H1 (cell line): ENCODE data around the gene CTIF. TPM values are rescaled to one million over a fixed set of nuclear protein-coding genes. Genes with fewer than 3 reads are reported as not detected.

Experiments used
- CTCF ChIA-PET: fragments of 300-600 bp; sonication (Branson Sonifier 250); formaldehyde crosslinking; loops from one replicate; lab custom pipeline; 2021; ENCODE audit not compliant: partially characterized antibody; lab: Charles Lee
- POLR2A ChIA-PET: fragments of 300-600 bp; sonication (Branson Sonifier 250); formaldehyde crosslinking; loops from one replicate; lab custom pipeline; 2021; ENCODE audit warnings: inconsistent platforms; ENCODE audit not compliant: partially characterized antibody; lab: Charles Lee
- DNase-seq, 2 experiments: peaks; one replicate each; pipeline versions ENCODE4 v3.0.0 to v3.0.0-alpha.2; 2010 to 2022; ENCODE audit warnings: low spot score in 2 of 2, low read depth in 1 of 2, mixed read lengths in 1 of 2
- FAIRE-seq: peaks from 2 replicates; lab custom pipeline; 2011; peaks lifted over from hg19 to GRCh38; lab: Jason Lieb, UNC
- H2AFZ ChIP-seq: 2 replicates; pipeline ENCODE4 v1.8.1; 2012; ENCODE audit warnings: low read length, inconsistent platforms
- H2AK5ac ChIP-seq: 2 replicates; pipeline ENCODE4 v1.6.1; 2013; ENCODE audit warnings: low read depth, low read length
- H2BK120ac ChIP-seq: replicated peaks from 2 replicates; pipeline ENCODE3; 2013; ENCODE audit warnings: low read depth, low read length, inconsistent platforms
- H2BK12ac ChIP-seq: 2 replicates; pipeline ENCODE4 v1.6.1; 2013; ENCODE audit warnings: low read depth, low read length
- H2BK15ac ChIP-seq: 2 replicates; pipeline ENCODE4 v1.6.1; 2013; ENCODE audit warnings: low read length
- H2BK20ac ChIP-seq: 2 replicates; pipeline ENCODE4 v1.6.1; 2013; ENCODE audit warnings: low read length
- H2BK5ac ChIP-seq: 2 replicates; pipeline ENCODE4 v1.6.1; 2013; ENCODE audit warnings: low read depth, low read length
- H3K14ac ChIP-seq: 2 replicates; pipeline ENCODE4 v1.6.1; 2013; ENCODE audit warnings: inconsistent platforms; ENCODE audit not compliant: insufficient read length
- H3K18ac ChIP-seq: 2 replicates; pipeline ENCODE4 v1.6.1; 2013; ENCODE audit warnings: low read length; ENCODE audit errors: extremely low read depth
- H3K23ac ChIP-seq: 2 replicates; pipeline ENCODE4 v1.6.1; 2013; ENCODE audit warnings: inconsistent platforms; ENCODE audit not compliant: insufficient read length
- H3K23me2 ChIP-seq: 2 replicates; pipeline ENCODE4 v1.6.1; 2013; ENCODE audit warnings: low read depth, low read length
- H3K27ac ChIP-seq: 2 replicates; pipeline ENCODE4 v1.6.1; 2011; ENCODE audit warnings: low read depth, low read length, inconsistent platforms
- H3K27me3 ChIP-seq, 4 experiments: replicated peaks in 1 of 4; 1 replicate in 1 of 4; 2 replicates in 3 of 4; pipeline versions ENCODE4 v1.6.1 to v1.8.1; 2011 to 2013; ENCODE audit warnings: low read length in 3 of 4, mild to moderate bottlenecking in 3 of 4, inconsistent platforms in 2 of 4, mixed read lengths in 2 of 4, moderate library complexity in 1 of 4; ENCODE audit not compliant: control insufficient read depth in 3 of 4, insufficient read depth in 3 of 4; ENCODE audit errors: extremely low read depth in 1 of 4
- H3K36me3 ChIP-seq, 4 experiments: 2 replicates each; pipeline versions ENCODE4 v1.6.1 to v1.8.1; 2011 to 2013; ENCODE audit warnings: mild to moderate bottlenecking in 4 of 4, low read length in 3 of 4, moderate library complexity in 2 of 4, control low read depth in 1 of 4, inconsistent platforms in 1 of 4; ENCODE audit not compliant: insufficient read depth in 4 of 4, control insufficient read depth in 2 of 4
- H3K4ac ChIP-seq: replicated peaks from 2 replicates; pipeline ENCODE3; 2013; ENCODE audit warnings: low read length, low read depth, mixed read lengths, inconsistent platforms; ENCODE audit not compliant: insufficient read length
- H3K4me1 ChIP-seq, 4 experiments: replicated peaks in 1 of 4; 1 replicate in 1 of 4; 2 replicates in 3 of 4; pipeline versions ENCODE4 v1.6.1 to v1.8.1; 2011 to 2013; ENCODE audit warnings: low read length in 3 of 4, inconsistent platforms in 2 of 4, mixed read lengths in 1 of 4; ENCODE audit not compliant: insufficient read depth in 4 of 4, control insufficient read depth in 3 of 4
- H3K4me2 ChIP-seq, 2 experiments: 2 replicates each; pipeline versions ENCODE4 v1.6.1 to v1.8.1; 2011 to 2013; ENCODE audit warnings: low read depth in 2 of 2, low read length in 2 of 2, control low read depth in 1 of 2, inconsistent platforms in 1 of 2, mild to moderate bottlenecking in 1 of 2; ENCODE audit not compliant: insufficient read depth in 1 of 2
- H3K4me3 ChIP-seq, 4 experiments: fragments of 200-600, 300-600 bp in 1 of 4; sonication (generic), shearing (Covaris generic), sonication (Bioruptor Twin) in 1 of 4; 2 replicates each; pipeline versions ENCODE4 v1.5.1 to v1.8.1; 2011 to 2016; ENCODE audit warnings: low read length in 4 of 4, low read depth in 3 of 4, control low read depth in 2 of 4, inconsistent platforms in 2 of 4, mild to moderate bottlenecking in 2 of 4, mixed read lengths in 1 of 4, moderate library complexity in 1 of 4; ENCODE audit not compliant: insufficient read depth in 2 of 4; ENCODE audit errors: extremely low read depth in 1 of 4
- H3K56ac ChIP-seq: replicated peaks from 2 replicates; pipeline ENCODE3; 2013; ENCODE audit warnings: low read depth, mild to moderate bottlenecking, mixed read lengths, low read length, inconsistent platforms; ENCODE audit not compliant: insufficient read length
- H3K79me1 ChIP-seq: 2 replicates; pipeline ENCODE4 v1.6.1; 2013; ENCODE audit warnings: low read depth, low read length, control low read depth
- H3K79me2 ChIP-seq, 2 experiments: 2 replicates each; pipeline versions ENCODE4 v1.6.1 to v1.8.1; 2012 to 2013; ENCODE audit warnings: low read length in 2 of 2, mild to moderate bottlenecking in 2 of 2, inconsistent platforms in 1 of 2; ENCODE audit not compliant: insufficient read depth in 2 of 2, control insufficient read depth in 1 of 2
- H3K9ac ChIP-seq, 4 experiments: replicated peaks in 1 of 4; 1 replicate in 1 of 4; 2 replicates in 3 of 4; pipeline versions ENCODE4 v1.6.1 to v1.8.1; 2011 to 2013; ENCODE audit warnings: low read depth in 3 of 4, low read length in 3 of 4, control low read depth in 2 of 4, mild to moderate bottlenecking in 2 of 4, moderate library complexity in 2 of 4, inconsistent platforms in 1 of 4; ENCODE audit errors: extremely low read depth in 1 of 4
- H3K9me3 ChIP-seq, 2 experiments: 2 replicates each; pipeline versions ENCODE4 v1.6.1 to v1.8.1; 2012 to 2013; ENCODE audit warnings: mild to moderate bottlenecking in 2 of 2, moderate library complexity in 2 of 2, control low read depth in 1 of 2, inconsistent platforms in 1 of 2, low read depth in 1 of 2, low read length in 1 of 2, mixed read lengths in 1 of 2; ENCODE audit not compliant: insufficient read depth in 2 of 2
- H4K20me1 ChIP-seq, 2 experiments: replicated peaks in 1 of 2; 2 replicates each; pipeline versions ENCODE3 to v1.8.1; 2011 to 2013; ENCODE audit warnings: inconsistent platforms in 2 of 2, low read length in 2 of 2, mild to moderate bottlenecking in 1 of 2; ENCODE audit not compliant: insufficient read depth in 2 of 2, control insufficient read depth in 1 of 2
- H4K5ac ChIP-seq: 2 replicates; pipeline ENCODE4 v1.6.1; 2013; ENCODE audit warnings: low read length, low read depth, mixed read lengths, inconsistent platforms; ENCODE audit not compliant: insufficient read length
- H4K8ac ChIP-seq: 2 replicates; pipeline ENCODE4 v1.8.0; 2013; ENCODE audit warnings: mild to moderate bottlenecking, moderate library complexity, low read length, inconsistent platforms; ENCODE audit not compliant: insufficient read depth; ENCODE audit errors: extremely low read depth
- H4K91ac ChIP-seq: replicated peaks from 2 replicates; pipeline ENCODE3; 2013; ENCODE audit warnings: low read length, mixed read lengths, inconsistent platforms; ENCODE audit not compliant: insufficient read length
- BRCA1 ChIP-seq: IDR thresholded peaks from 2 replicates; pipeline ENCODE4 v1.6.1; 2012; ENCODE audit warnings: low read depth, low read length, improper control_type of control experiment
- JUN ChIP-seq: IDR thresholded peaks from 2 replicates; pipeline ENCODE4 v1.6.1; 2011; ENCODE audit warnings: low read depth, mild to moderate bottlenecking, improper control_type of control experiment, low read length
- JUND ChIP-seq: IDR thresholded peaks from 2 replicates; pipeline ENCODE4 v1.6.1; 2011; ENCODE audit warnings: mild to moderate bottlenecking, improper control_type of control experiment, low read length
- POU5F1 ChIP-seq: IDR thresholded peaks from 2 replicates; pipeline ENCODE4 v1.6.1; 2011; ENCODE audit warnings: low read depth, mild to moderate bottlenecking, low read length, moderate library complexity
- SRF ChIP-seq: IDR thresholded peaks from 2 replicates; pipeline ENCODE4 v1.6.1; 2011; ENCODE audit warnings: mild to moderate bottlenecking, low read depth, low read length, moderate library complexity
- SUZ12 ChIP-seq: fragments of 200-600 bp; sonication (generic); IDR thresholded peaks from 2 replicates; pipeline ENCODE4 v1.6.1; 2012; ENCODE audit warnings: mild to moderate bottlenecking, inconsistent platforms, low read length, moderate library complexity, mixed read lengths
- TAF7 ChIP-seq: optimal IDR thresholded peaks from 2 replicates; pipeline ENCODE3; 2011; ENCODE audit warnings: low read depth, mild to moderate bottlenecking, inconsistent platforms, low read length, moderate library complexity, borderline replicate concordance
- WGBS, 2 experiments: shearing (Covaris generic) in 1 of 2; methylation state at CpG; one replicate each; pipeline versions ENCODE4 v1.1.6 to v1.1.7; 2013 to 2015; ENCODE audit warnings: low lambda C conversion rate in 2 of 2, mixed read lengths in 2 of 2, inconsistent platforms in 1 of 2, low coverage in 1 of 2, missing lambda C conversion rate in 1 of 2; ENCODE audit not compliant: insufficient replicate concordance in 2 of 2, insufficient coverage in 1 of 2, insufficient read length in 1 of 2; ENCODE audit errors: extremely low coverage in 1 of 2, missing lambda C conversion rate in 1 of 2; 5-methylcytosine and 5-hydroxymethylcytosine counted together
- polyA plus RNA-seq, 7 experiments: library from polyadenylated mRNA; depleted of rRNA in 3 of 7; stranded (reverse) in 5 of 7; unstranded in 2 of 7; fragments of >200 nt in 5 of 7; fragments of 200-250 nt in 2 of 7; gene quantifications; 1 replicate in 5 of 7; 2 replicates in 1 of 7; 4 replicates in 1 of 7; pipeline versions ENCODE4 v1.2.1 to v1.2.3, GENCODE V29; 2011 to 2013; ENCODE audit warnings: missing spikeins in 2 of 7, mixed read lengths in 2 of 7
- total RNA-seq: library from RNA; stranded (reverse); fragmentation: NEBNext Ultra II Directional; extraction: Animal tissue kit (Norgen Biotek cat#: 25700); gene quantifications from 2 replicates; pipeline ENCODE4 v1.2.1, GENCODE V29; 2021

Gene CTIF
- total and polyA plus RNA-seq, 2 of the 8 experiments (the other 6 are each of a cell fraction or from before 2014, with no cell fraction given): 9.0 to 17.8 TPM

DNA sequence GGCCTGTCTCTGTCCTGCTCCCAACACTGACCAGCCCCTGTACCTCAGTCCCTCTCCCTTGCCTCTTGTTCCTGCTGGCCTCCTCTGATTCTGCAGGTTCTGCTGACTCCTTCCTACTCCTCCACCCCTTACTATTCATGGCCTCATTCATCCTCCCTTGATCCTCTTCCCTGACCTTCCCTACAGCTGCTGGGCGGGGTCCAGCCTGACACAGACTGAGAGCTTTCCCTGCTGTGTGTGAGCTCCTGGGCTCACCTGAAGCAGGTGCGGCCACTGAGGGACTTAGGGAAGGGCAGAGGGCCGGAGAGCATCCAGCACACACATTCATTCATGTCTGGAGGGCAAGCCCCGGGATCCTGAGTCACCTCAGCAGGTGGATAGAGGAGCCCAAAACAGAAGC lies 185.6 kb downstream of the CTIF start:
- H3K23me2 ChIP-seq: no peaks in the 10 kb centered on the region
- no peak overlapping the region for H3K18ac ChIP-seq
- no peaks in the 10 kb centered on the region for H3K79me2 ChIP-seq
- no peaks in the 10 kb centered on the region for H3K9me3 ChIP-seq
- H4K5ac ChIP-seq: no peak overlapping the region
- H2BK5ac ChIP-seq: no peak overlapping the region; the same call in 1 of the 2 replicates
- CTCF ChIA-PET: interaction anchor here (1.0 to 1.7 kb wide), 4 partner anchors 13 to 214 kb away, joined by 3 to 4 read pairs (median 4); no protein-coding TSS in a partner anchor
- no peak for FAIRE-seq
- 88% methylated on average over 4 of the region's 4 CpGs; no CpG with 5 or more reads in 1 of the 2 experiments for WGBS, 2 experiments
- H3K14ac ChIP-seq: no peak overlapping the region
- no peak overlapping the region for H4K8ac ChIP-seq
- H3K23ac ChIP-seq: no peak overlapping the region
- no peak overlapping the region for H2BK12ac ChIP-seq
- no peaks in the 10 kb centered on the region for H3K4me1 ChIP-seq
- H3K4ac ChIP-seq: no peak overlapping the region
- no peaks in the 10 kb centered on the region for H3K79me1 ChIP-seq
- H3K36me3 ChIP-seq: no peaks in the 10 kb centered on the region
- H2AFZ ChIP-seq: no peak overlapping the region
- no peak overlapping the region for H3K27ac ChIP-seq
- no peak overlapping the region for H2BK15ac ChIP-seq
- no peaks in the 10 kb centered on the region for H3K27me3 ChIP-seq
- no peak overlapping the region for H2BK20ac ChIP-seq
- no peak overlapping the region for H2BK120ac ChIP-seq
- H4K91ac ChIP-seq: no peak overlapping the region
- no peak overlapping the region for H2AK5ac ChIP-seq
- no peak for DNase-seq
- POLR2A ChIA-PET: interaction anchor here (1.6 kb wide), 1 partner anchor 35 kb away, joined by 3 read pairs; no protein-coding TSS in a partner anchor
- no peak overlapping the region for H3K4me2 ChIP-seq
- no peak overlapping the region for H3K56ac ChIP-seq
- no peaks in the 10 kb centered on the region for H4K20me1 ChIP-seq
- no peak overlapping the region for H3K9ac ChIP-seq
- no peak overlapping the region for H3K4me3 ChIP-seq
- TF ChIP-seq SUZ12: no peak
- no peak for TF ChIP-seq JUN
- TF ChIP-seq JUND: no peak
- no peak for TF ChIP-seq BRCA1
- TF ChIP-seq SRF: no peak
- no peak for TF ChIP-seq TAF7
- no peak for TF ChIP-seq POU5F1
